ENCODE data around the gene ADH1A.
"Not testable (repeated sequence)": the region's sequence is repeated elsewhere in the genome, so short reads cannot be mapped to it uniquely, and the experiment has no call there.

The ADH1A gene

GRCh38 chr4:99248714-99249113 lies 42.1 kb downstream of the ADH1A start:
- Histone ChIP-seq H2AFZ (ENCODE audit: low read depth, low read length) (no peak overlapping the region), H3K36me3 (ENCODE audit: control insufficient read depth in 1 of 2, insufficient read depth in 2 of 2, low read depth in 1 of 2, low read length in 2 of 2) (no peaks in the 10 kb centered on the region), H3K9me3 (ENCODE audit: control insufficient read depth, low read length) (peaks cover 7% of the 10 kb centered on the region), H3K9ac (ENCODE audit: low read length) (no peak overlapping the region), H2BK120ac (ENCODE audit: low read depth, low read length) (no peak overlapping the region), H3K27me3 (ENCODE audit: control insufficient read depth in 1 of 2, insufficient read depth in 1 of 2, low read length in 2 of 2) (no peaks in the 10 kb centered on the region), H3K23ac (ENCODE audit: low read length in 2 of 2) (no peak overlapping the region), H2BK12ac (ENCODE audit: low read length in 2 of 2) (no peak overlapping the region), H3K18ac (ENCODE audit: low read depth in 1 of 2, low read length in 2 of 2) (no peak overlapping the region), H3K14ac (ENCODE audit: low read length in 2 of 2) (no peak overlapping the region), H3K4ac (ENCODE audit: low read depth in 1 of 2, low read length in 2 of 2) (no peak overlapping the region), H4K91ac (ENCODE audit: low read length) (no peak overlapping the region), H3K27ac (ENCODE audit: low read length, poor library complexity, severe bottlenecking) (no peak overlapping the region), H3K4me2 (ENCODE audit: low read length, poor library complexity, severe bottlenecking) (no peak overlapping the region), H2BK15ac (ENCODE audit: low read depth, poor library complexity, severe bottlenecking) (no peak overlapping the region), H2AK5ac (ENCODE audit: low read length, severe bottlenecking) (no peak overlapping the region), H3K4me3 (ENCODE audit: insufficient read depth in 1 of 2, low read depth in 1 of 2, low read length in 2 of 2) (no peak overlapping the region), H3K79me1 (replicated peaks; ENCODE audit: low read length, poor library complexity, severe bottlenecking) (no peaks in the 10 kb centered on the region), H2BK5ac (ENCODE audit: low read depth, low read length, poor library complexity, severe bottlenecking) (no peak overlapping the region), H4K8ac (ENCODE audit: low read length) (no peak overlapping the region), H3K4me1 (ENCODE audit: control insufficient read depth, insufficient read depth, low read depth, low read length) (no peaks in the 10 kb centered on the region)
- 100% methylated on average over 1 of the region's 1 CpG for WGBS
- DNase-seq: no peak

- H2BK12ac ChIP-seq (ENCODE audit: low read length in 2 of 2): no peak overlapping the region
- WGBS: 89% methylated on average over 1 of the region's 1 CpG
- no peak overlapping the region for H4K91ac ChIP-seq (ENCODE audit: low read length)
- no peak overlapping the region for H3K23ac ChIP-seq (ENCODE audit: low read length in 2 of 2)
- H3K9me3 ChIP-seq (ENCODE audit: control insufficient read depth, low read length): no peaks in the 10 kb centered on the region
- H3K27ac ChIP-seq (ENCODE audit: low read length, poor library complexity, severe bottlenecking): no peak overlapping the region
- DNase-seq: no peak
- H2BK120ac ChIP-seq (ENCODE audit: low read depth, low read length): no peak overlapping the region
- no peak overlapping the region for H3K14ac ChIP-seq (ENCODE audit: low read length in 2 of 2)
- H3K4me1 ChIP-seq (ENCODE audit: control insufficient read depth, insufficient read depth, low read depth, low read length): no peaks in the 10 kb centered on the region
- H3K4me2 ChIP-seq (ENCODE audit: low read length, poor library complexity, severe bottlenecking): no peak overlapping the region
- no peak overlapping the region for H2AFZ ChIP-seq (ENCODE audit: low read depth, low read length)
- H3K79me1 ChIP-seq (replicated peaks; ENCODE audit: low read length, poor library complexity, severe bottlenecking): no peaks in the 10 kb centered on the region
- no peak overlapping the region for H2BK5ac ChIP-seq (ENCODE audit: low read depth, low read length, poor library complexity, severe bottlenecking)
- H3K27me3 ChIP-seq (ENCODE audit: control insufficient read depth in 1 of 2, insufficient read depth in 1 of 2, low read length in 2 of 2): no peaks in the 10 kb centered on the region
- no peak overlapping the region for H3K18ac ChIP-seq (ENCODE audit: low read depth in 1 of 2, low read length in 2 of 2)
- H3K36me3 ChIP-seq (ENCODE audit: control insufficient read depth in 1 of 2, insufficient read depth in 2 of 2, low read depth in 1 of 2, low read length in 2 of 2): no peaks in the 10 kb centered on the region
- H4K8ac ChIP-seq (ENCODE audit: low read length): no peak overlapping the region
- H2AK5ac ChIP-seq (ENCODE audit: low read length, severe bottlenecking): no peak overlapping the region
- H3K9ac ChIP-seq (ENCODE audit: low read length): no peak overlapping the region
- H3K4me3 ChIP-seq (ENCODE audit: insufficient read depth in 1 of 2, low read depth in 1 of 2, low read length in 2 of 2): no peak overlapping the region
- H3K4ac ChIP-seq (ENCODE audit: low read depth in 1 of 2, low read length in 2 of 2): no peak overlapping the region
- H2BK15ac ChIP-seq (ENCODE audit: low read depth, poor library complexity, severe bottlenecking): no peak overlapping the region
Observed at GRCh38 chr4:99235955-99236354, 54.8 kb downstream of the ADH1A start.

GRCh38 chr4:99234331-99235010 lies 56.3 kb downstream of the ADH1A start:
- no peak overlapping the region for H2BK15ac ChIP-seq (ENCODE audit: low read depth, poor library complexity, severe bottlenecking)
- no peak for DNase-seq
- no peak overlapping the region for H2BK120ac ChIP-seq (ENCODE audit: low read depth, low read length)
- H3K79me1 ChIP-seq (replicated peaks; ENCODE audit: low read length, poor library complexity, severe bottlenecking): no peaks in the 10 kb centered on the region
- H4K8ac ChIP-seq (ENCODE audit: low read length): no peak overlapping the region
- H3K27ac ChIP-seq (ENCODE audit: low read length, poor library complexity, severe bottlenecking): no peak overlapping the region
- no peak overlapping the region for H3K18ac ChIP-seq (ENCODE audit: low read depth in 1 of 2, low read length in 2 of 2)
- no peak overlapping the region for H3K4ac ChIP-seq (ENCODE audit: low read depth in 1 of 2, low read length in 2 of 2)
- no peaks in the 10 kb centered on the region for H3K4me1 ChIP-seq (ENCODE audit: control insufficient read depth, insufficient read depth, low read depth, low read length)
- no peak overlapping the region for H3K4me2 ChIP-seq (ENCODE audit: low read length, poor library complexity, severe bottlenecking)
- no peak overlapping the region for H2BK12ac ChIP-seq (ENCODE audit: low read length in 2 of 2)
- H2AFZ ChIP-seq (ENCODE audit: low read depth, low read length): no peak overlapping the region
- H3K9ac ChIP-seq (ENCODE audit: low read length): no peak overlapping the region
- no peak overlapping the region for H3K23ac ChIP-seq (ENCODE audit: low read length in 2 of 2)
- no peak overlapping the region for H2BK5ac ChIP-seq (ENCODE audit: low read depth, low read length, poor library complexity, severe bottlenecking)
- H4K91ac ChIP-seq (ENCODE audit: low read length): no peak overlapping the region
- WGBS: 63% methylated on average over 2 of the region's 2 CpGs
- no peaks in the 10 kb centered on the region for H3K9me3 ChIP-seq (ENCODE audit: control insufficient read depth, low read length)
- H2AK5ac ChIP-seq (ENCODE audit: low read length, severe bottlenecking): no peak overlapping the region
- no peak overlapping the region for H3K14ac ChIP-seq (ENCODE audit: low read length in 2 of 2)
- no peak overlapping the region for H3K4me3 ChIP-seq (ENCODE audit: insufficient read depth in 1 of 2, low read depth in 1 of 2, low read length in 2 of 2)
- H3K36me3 ChIP-seq (ENCODE audit: control insufficient read depth in 1 of 2, insufficient read depth in 2 of 2, low read depth in 1 of 2, low read length in 2 of 2): no peaks in the 10 kb centered on the region
- H3K27me3 ChIP-seq (ENCODE audit: control insufficient read depth in 1 of 2, insufficient read depth in 1 of 2, low read length in 2 of 2): no peaks in the 10 kb centered on the region

GRCh38 chr4:99233397-99233796 lies 57.4 kb downstream of the ADH1A start:
- H3K4me2 ChIP-seq (ENCODE audit: low read length, poor library complexity, severe bottlenecking); H3K9ac ChIP-seq (ENCODE audit: low read length); H3K18ac ChIP-seq (ENCODE audit: low read depth in 1 of 2, low read length in 2 of 2); H2AK5ac ChIP-seq (ENCODE audit: low read length, severe bottlenecking); H2BK5ac ChIP-seq (ENCODE audit: low read depth, low read length, poor library complexity, severe bottlenecking); H3K4me1 ChIP-seq (ENCODE audit: control insufficient read depth, insufficient read depth, low read depth, low read length); H3K9me3 ChIP-seq (ENCODE audit: control insufficient read depth, low read length); DNase-seq; H3K23ac ChIP-seq (ENCODE audit: low read length in 2 of 2); H3K27ac ChIP-seq (ENCODE audit: low read length, poor library complexity, severe bottlenecking); H3K36me3 ChIP-seq (ENCODE audit: control insufficient read depth in 1 of 2, insufficient read depth in 2 of 2, low read depth in 1 of 2, low read length in 2 of 2); H2BK15ac ChIP-seq (ENCODE audit: low read depth, poor library complexity, severe bottlenecking); H3K79me1 ChIP-seq (replicated peaks; ENCODE audit: low read length, poor library complexity, severe bottlenecking); H3K4me3 ChIP-seq (ENCODE audit: insufficient read depth in 1 of 2, low read depth in 1 of 2, low read length in 2 of 2); H3K27me3 ChIP-seq (ENCODE audit: control insufficient read depth in 1 of 2, insufficient read depth in 1 of 2, low read length in 2 of 2); H3K14ac ChIP-seq (ENCODE audit: low read length in 2 of 2); H3K4ac ChIP-seq (ENCODE audit: low read depth in 1 of 2, low read length in 2 of 2); H2AFZ ChIP-seq (ENCODE audit: low read depth, low read length); H4K8ac ChIP-seq (ENCODE audit: low read length); H2BK120ac ChIP-seq (ENCODE audit: low read depth, low read length); H2BK12ac ChIP-seq (ENCODE audit: low read length in 2 of 2); H4K91ac ChIP-seq (ENCODE audit: low read length): not testable (repeated sequence)
- WGBS: 93% methylated on average over 1 of the region's 2 CpGs
